ENCODE data around the gene WFDC10B.

WFDC10B gene

DNA sequence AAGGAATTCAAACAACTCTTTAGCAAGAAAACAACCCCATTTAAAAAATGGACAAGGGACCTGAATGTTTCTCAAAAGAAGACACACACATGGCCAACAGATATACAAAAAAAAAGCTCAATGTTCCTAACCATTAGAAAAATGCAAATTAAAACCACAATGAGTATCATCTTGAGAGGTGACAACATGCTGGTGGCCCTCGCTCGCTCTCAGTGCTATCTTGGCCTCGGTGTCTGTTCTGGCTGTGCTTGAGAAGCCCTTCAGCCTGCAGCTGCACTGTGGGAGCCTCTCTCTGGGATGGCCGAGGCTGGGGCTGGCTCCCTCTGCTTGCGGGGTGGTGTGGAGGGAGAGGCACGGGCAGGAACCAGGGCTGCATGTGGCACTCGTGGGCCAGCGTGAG, 30.7 kb upstream of the WFDC10B start:
- Histone ChIP-seq H3K4me1 (ENCODE audit: insufficient read depth, low read length, severe bottlenecking) (no peaks in the 10 kb centered on the region), H3K9ac (ENCODE audit: low read length) (no peak overlapping the region), H3K4me3 (ENCODE audit: low read depth, low read length, poor library complexity, severe bottlenecking) (no peak overlapping the region), H3K9me2 (ENCODE audit: low read depth, low read length) (no peaks in the 10 kb centered on the region), H3F3A (ENCODE audit: insufficient read depth, low read length) (no peaks in the 10 kb centered on the region), H3K36me3 (ENCODE audit: insufficient read depth, low read length) (no peaks in the 10 kb centered on the region), H3K9me3 (ENCODE audit: low read length) (0 out of 2 replicates have a peak, but pooled peaks cover 2% of the 10 kb centered on the region), H3K27me3 (ENCODE audit: insufficient read depth, low read length) (no peaks in the 10 kb centered on the region), H3K79me2 (ENCODE audit: insufficient read depth, low read length) (no peaks in the 10 kb centered on the region), H3K27ac (ENCODE audit: low read depth, low read length, poor library complexity, severe bottlenecking) (no peak overlapping the region), H2AFZ (ENCODE audit: low read length) (no peak overlapping the region), H3K4me2 (ENCODE audit: low read length) (no peak overlapping the region), H4K20me1 (ENCODE audit: insufficient read depth, low read length) (no peaks in the 10 kb centered on the region)
- TF ChIP-seq CTCF (IDR thresholded peaks at IDR 0.05; ENCODE audit: low read length) (no peak), EZH2 (IDR thresholded peaks at IDR 0.05; ENCODE audit: borderline replicate concordance, low read length) (no peak)

- 0 out of 2 replicates have a peak, but pooled peaks cover 2% of the 10 kb centered on the region for H3K9me3 ChIP-seq (ENCODE audit: low read length)
- no peaks in the 10 kb centered on the region for H3K9me2 ChIP-seq (ENCODE audit: low read depth, low read length)
- no peak overlapping the region for H3K4me2 ChIP-seq (ENCODE audit: low read length)
- H3K27ac ChIP-seq (ENCODE audit: low read depth, low read length, poor library complexity, severe bottlenecking) = no peak overlapping the region
- H3K4me3 ChIP-seq (ENCODE audit: low read depth, low read length, poor library complexity, severe bottlenecking) = no peak overlapping the region
- TF ChIP-seq CTCF (IDR thresholded peaks at IDR 0.05; ENCODE audit: low read length) (no peak), EZH2 (IDR thresholded peaks at IDR 0.05; ENCODE audit: borderline replicate concordance, low read length) (no peak)
- H3K36me3 ChIP-seq (ENCODE audit: insufficient read depth, low read length) = no peaks in the 10 kb centered on the region
- no peaks in the 10 kb centered on the region for H3K27me3 ChIP-seq (ENCODE audit: insufficient read depth, low read length)
- H3K9ac ChIP-seq (ENCODE audit: low read length) = no peak overlapping the region
- H3K79me2 ChIP-seq (ENCODE audit: insufficient read depth, low read length) = no peaks in the 10 kb centered on the region
- no peaks in the 10 kb centered on the region for H4K20me1 ChIP-seq (ENCODE audit: insufficient read depth, low read length)
- no peaks in the 10 kb centered on the region for H3F3A ChIP-seq (ENCODE audit: insufficient read depth, low read length)
- no peaks in the 10 kb centered on the region for H3K4me1 ChIP-seq (ENCODE audit: insufficient read depth, low read length, severe bottlenecking)
- no peak overlapping the region for H2AFZ ChIP-seq (ENCODE audit: low read length)
Observed at GRCh38 chr20:45732199-45732598, 27.4 kb upstream of the WFDC10B start.

DNA sequence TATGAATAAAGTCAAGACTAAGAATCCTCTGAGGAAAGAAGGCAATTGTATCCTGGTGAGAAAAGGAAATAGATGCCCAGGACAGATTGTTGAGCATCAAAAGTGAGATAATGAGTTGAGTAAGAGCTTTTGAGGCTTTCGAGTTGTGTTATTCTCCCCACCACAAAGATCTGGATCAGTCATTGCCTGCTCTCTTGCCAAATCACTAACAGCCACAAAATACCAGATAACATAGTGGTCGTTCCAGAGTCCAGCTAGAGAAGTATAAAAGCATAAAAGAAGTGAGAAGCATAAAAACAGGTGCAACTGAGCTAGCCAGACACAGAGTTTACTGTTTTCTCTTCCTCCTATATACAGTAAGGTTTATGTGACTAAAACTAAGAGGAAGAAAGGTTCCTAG, 22.2 kb upstream of the WFDC10B start:
- no peak overlapping the region for H2AFZ ChIP-seq (ENCODE audit: low read length)
- H3K27ac ChIP-seq (ENCODE audit: low read depth, low read length, poor library complexity, severe bottlenecking) = no peak overlapping the region
- H3K27me3 ChIP-seq (ENCODE audit: insufficient read depth, low read length) = 0 out of 2 replicates have a peak, but pooled peaks cover 4% of the 10 kb centered on the region
- H3K9me2 ChIP-seq (ENCODE audit: low read depth, low read length) = no peaks in the 10 kb centered on the region
- H3K4me3 ChIP-seq (ENCODE audit: low read depth, low read length, poor library complexity, severe bottlenecking) = no peak overlapping the region
- TF ChIP-seq EZH2 (IDR thresholded peaks at IDR 0.05; ENCODE audit: borderline replicate concordance, low read length) = no peak
- TF ChIP-seq CTCF (IDR thresholded peaks at IDR 0.05; ENCODE audit: low read length) = no peak
- no peaks in the 10 kb centered on the region for H3K36me3 ChIP-seq (ENCODE audit: insufficient read depth, low read length)
- no peaks in the 10 kb centered on the region for H3F3A ChIP-seq (ENCODE audit: insufficient read depth, low read length)
- no peaks in the 10 kb centered on the region for H4K20me1 ChIP-seq (ENCODE audit: insufficient read depth, low read length)
- no peaks in the 10 kb centered on the region for H3K4me1 ChIP-seq (ENCODE audit: insufficient read depth, low read length, severe bottlenecking)
- H3K79me2 ChIP-seq (ENCODE audit: insufficient read depth, low read length) = no peaks in the 10 kb centered on the region
- no peak overlapping the region for H3K9ac ChIP-seq (ENCODE audit: low read length)
- no peaks in the 10 kb centered on the region for H3K9me3 ChIP-seq (ENCODE audit: low read length)
- H3K4me2 ChIP-seq (ENCODE audit: low read length) = no peak overlapping the region

Measured in OCI-LY1 (cell line).